EH (cell line): ENCODE results near the gene GPR142.

Source experiments
- DNase-seq: peaks from one replicate; pipeline ENCODE4 v3.0.0-alpha.2; 2015; ENCODE audit warnings: low read depth

GPR142 gene

GRCh38 chr17:74369665-74370490, 2.6 kb downstream of the GPR142 start:
- no peak for DNase-seq

- DNase-seq: no peak
Observed at GRCh38 chr17:74371653-74372147, 4.4 kb downstream of the GPR142 start.

- DNase-seq: no peak
Observed at GRCh38 chr17:74372426-74372825, 5.1 kb downstream of the GPR142 start.

- no peak for DNase-seq
Observed at GRCh38 chr17:74373838-74374606, 6.7 kb downstream of the GPR142 start.

GRCh38 chr17:74374858-74375257, 7.6 kb downstream of the GPR142 start:
- no peak for DNase-seq

- DNase-seq: peak; percentile 40
Observed at GRCh38 chr17:74379495-74380085, 12.3 kb downstream of the GPR142 start.

GRCh38 chr17:74380086-74380958, 13.0 kb downstream of the GPR142 start:
- DNase-seq: no peak

- no peak for DNase-seq
Observed at GRCh38 chr17:74380959-74381808, 13.9 kb downstream of the GPR142 start.

- no peak for DNase-seq
Observed at GRCh38 chr17:74383141-74383540, 15.8 kb downstream of the GPR142 start.

GRCh38 chr17:74385201-74385600, 17.9 kb downstream of the GPR142 start:
- no peak for DNase-seq

- no peak for DNase-seq
Observed at GRCh38 chr17:74386386-74386785, 19.1 kb downstream of the GPR142 start.

GRCh38 chr17:74387365-74388218, 20.3 kb downstream of the GPR142 start:
- DNase-seq: no peak

GRCh38 chr17:74389084-74389753, 21.9 kb downstream of the GPR142 start:
- DNase-seq: no peak

GRCh38 chr17:74389937-74390679, 22.8 kb downstream of the GPR142 start:
- DNase-seq: no peak

GRCh38 chr17:74390680-74391653, 23.7 kb downstream of the GPR142 start:
- DNase-seq: no peak

- no peak for DNase-seq
Observed at GRCh38 chr17:74391771-74392170, 24.5 kb downstream of the GPR142 start.

GRCh38 chr17:74392848-74393247, 25.5 kb downstream of the GPR142 start:
- no peak for DNase-seq
